Prostate gland (tissue), 2 donors: ENCODE results near the gene GGT6.

Experiments used
- POLR2A ChIP-seq: fragments of 450-650 bp; IDR thresholded peaks from one replicate; pipeline ENCODE4 v1.6.1; 2016; ENCODE audit warnings: antibody characterized with exemption, mild to moderate bottlenecking
- TF ChIP-seq, protein P1 (sequence below), 4 experiments: fragments of 200-600 bp in 2 of 4; fragments of 450-650 bp in 2 of 4; sonication (generic) in 2 of 4; IDR thresholded peaks; 1 replicate in 3 of 4; 2 replicates in 1 of 4; pipeline ENCODE4 v1.5.1; 2016 to 2019; ENCODE audit warnings: antibody characterized with exemption in 4 of 4, mild to moderate bottlenecking in 2 of 4, moderate library complexity in 2 of 4

DNA sequence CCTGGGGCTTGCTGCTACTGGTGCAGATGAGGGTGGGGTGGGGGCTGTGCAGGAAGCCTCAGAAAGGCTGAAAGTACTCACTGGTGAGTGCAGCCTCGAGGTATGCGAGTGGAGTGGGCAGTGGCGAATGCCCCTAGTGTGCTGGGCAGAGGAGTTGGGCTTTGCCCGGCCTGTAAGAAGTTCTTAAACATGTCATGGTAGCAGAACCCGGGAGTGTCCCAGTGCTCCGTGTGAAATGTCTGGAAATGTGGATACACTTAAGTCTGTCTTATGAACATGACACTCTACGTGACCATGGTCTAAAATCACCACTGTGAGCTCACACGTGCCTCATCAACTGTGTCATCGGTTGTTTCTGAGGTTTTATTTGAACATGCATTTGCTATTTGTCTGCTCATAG, 25.7 kb upstream of the GGT6 start:
- TF ChIP-seq, protein P1, sequence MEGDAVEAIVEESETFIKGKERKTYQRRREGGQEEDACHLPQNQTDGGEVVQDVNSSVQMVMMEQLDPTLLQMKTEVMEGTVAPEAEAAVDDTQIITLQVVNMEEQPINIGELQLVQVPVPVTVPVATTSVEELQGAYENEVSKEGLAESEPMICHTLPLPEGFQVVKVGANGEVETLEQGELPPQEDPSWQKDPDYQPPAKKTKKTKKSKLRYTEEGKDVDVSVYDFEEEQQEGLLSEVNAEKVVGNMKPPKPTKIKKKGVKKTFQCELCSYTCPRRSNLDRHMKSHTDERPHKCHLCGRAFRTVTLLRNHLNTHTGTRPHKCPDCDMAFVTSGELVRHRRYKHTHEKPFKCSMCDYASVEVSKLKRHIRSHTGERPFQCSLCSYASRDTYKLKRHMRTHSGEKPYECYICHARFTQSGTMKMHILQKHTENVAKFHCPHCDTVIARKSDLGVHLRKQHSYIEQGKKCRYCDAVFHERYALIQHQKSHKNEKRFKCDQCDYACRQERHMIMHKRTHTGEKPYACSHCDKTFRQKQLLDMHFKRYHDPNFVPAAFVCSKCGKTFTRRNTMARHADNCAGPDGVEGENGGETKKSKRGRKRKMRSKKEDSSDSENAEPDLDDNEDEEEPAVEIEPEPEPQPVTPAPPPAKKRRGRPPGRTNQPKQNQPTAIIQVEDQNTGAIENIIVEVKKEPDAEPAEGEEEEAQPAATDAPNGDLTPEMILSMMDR (IDR thresholded peaks at IDR 0.05): no peak
- TF ChIP-seq POLR2A: no peak
